ENCODE results near the gene DKK2.

DKK2 gene

DNA sequence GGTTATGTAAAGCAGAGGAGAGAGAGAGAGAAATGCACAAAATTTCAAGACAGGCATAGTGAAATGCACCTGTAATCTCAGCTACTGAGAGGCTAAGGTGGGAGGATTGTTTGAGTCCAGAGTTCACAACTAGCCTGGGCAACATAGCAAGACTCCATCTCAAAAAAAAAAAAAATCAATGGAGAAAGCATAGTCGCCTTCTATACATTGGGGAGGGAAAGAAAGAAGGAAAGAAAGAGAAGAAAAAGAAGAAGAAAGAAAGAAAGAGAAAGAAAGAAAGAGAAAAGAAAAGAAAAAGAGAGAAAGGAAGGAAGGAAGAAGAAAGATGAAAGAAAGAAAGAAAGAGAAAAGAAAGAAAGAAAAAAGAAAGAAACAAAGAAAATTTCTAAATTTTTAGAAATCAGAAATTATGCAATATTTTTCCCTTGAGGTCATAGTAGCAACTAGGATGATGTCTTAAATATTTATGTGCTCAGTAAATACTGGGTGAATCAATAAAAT is 53.4 kb downstream of the DKK2 start:
- Histone ChIP-seq H3K27me3 (ENCODE audit: insufficient read depth, low read depth) (no peaks in the 10 kb centered on the region), H3K36me3 (ENCODE audit: insufficient read depth) (no peaks in the 10 kb centered on the region), H3K4me3 (IDR thresholded peaks at IDR 0.05; ENCODE audit: insufficient read depth, low read depth, low read length) (no peak overlapping the region), H3K4me2 (no peak overlapping the region), H4K20me1 (ENCODE audit: insufficient read depth) (no peaks in the 10 kb centered on the region), H3K27ac (no peak overlapping the region), H3K79me2 (ENCODE audit: insufficient read depth, low read depth) (no peaks in the 10 kb centered on the region), H2AFZ (ENCODE audit: low read depth) (no peak overlapping the region), H3K4me1 (ENCODE audit: low read depth, poor library complexity, severe bottlenecking) (no peaks in the 10 kb centered on the region), H3K9ac (no peak overlapping the region)
- TF ChIP-seq, protein P1, sequence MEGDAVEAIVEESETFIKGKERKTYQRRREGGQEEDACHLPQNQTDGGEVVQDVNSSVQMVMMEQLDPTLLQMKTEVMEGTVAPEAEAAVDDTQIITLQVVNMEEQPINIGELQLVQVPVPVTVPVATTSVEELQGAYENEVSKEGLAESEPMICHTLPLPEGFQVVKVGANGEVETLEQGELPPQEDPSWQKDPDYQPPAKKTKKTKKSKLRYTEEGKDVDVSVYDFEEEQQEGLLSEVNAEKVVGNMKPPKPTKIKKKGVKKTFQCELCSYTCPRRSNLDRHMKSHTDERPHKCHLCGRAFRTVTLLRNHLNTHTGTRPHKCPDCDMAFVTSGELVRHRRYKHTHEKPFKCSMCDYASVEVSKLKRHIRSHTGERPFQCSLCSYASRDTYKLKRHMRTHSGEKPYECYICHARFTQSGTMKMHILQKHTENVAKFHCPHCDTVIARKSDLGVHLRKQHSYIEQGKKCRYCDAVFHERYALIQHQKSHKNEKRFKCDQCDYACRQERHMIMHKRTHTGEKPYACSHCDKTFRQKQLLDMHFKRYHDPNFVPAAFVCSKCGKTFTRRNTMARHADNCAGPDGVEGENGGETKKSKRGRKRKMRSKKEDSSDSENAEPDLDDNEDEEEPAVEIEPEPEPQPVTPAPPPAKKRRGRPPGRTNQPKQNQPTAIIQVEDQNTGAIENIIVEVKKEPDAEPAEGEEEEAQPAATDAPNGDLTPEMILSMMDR (conservative IDR thresholded peaks at IDR 0.05; ENCODE audit: low read depth, low read length), result no peak

DNA sequence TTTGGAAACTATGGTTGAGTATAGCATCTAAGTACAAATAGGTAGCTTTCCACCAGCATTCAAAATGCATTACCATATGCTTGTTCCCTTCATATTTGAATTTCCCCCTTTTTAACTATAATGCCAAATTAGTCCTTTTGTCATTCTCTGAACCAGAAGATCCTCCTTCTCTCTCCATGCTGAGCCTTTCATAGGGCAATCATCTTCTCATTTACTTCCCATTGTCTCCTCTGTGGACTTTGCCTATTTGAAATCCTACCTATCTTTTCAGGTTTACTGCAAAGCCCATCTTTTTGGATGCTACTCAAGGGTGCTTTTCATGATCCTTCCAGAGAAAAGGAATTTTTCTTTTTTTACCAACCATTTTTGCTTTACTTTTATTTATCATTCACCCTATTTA is 54.7 kb downstream of the DKK2 start:
- Histone ChIP-seq H3K27me3 (ENCODE audit: insufficient read depth, low read depth) (no peaks in the 10 kb centered on the region), H3K79me2 (ENCODE audit: insufficient read depth, low read depth) (no peaks in the 10 kb centered on the region), H4K20me1 (ENCODE audit: insufficient read depth) (no peaks in the 10 kb centered on the region), H3K9ac (no peak overlapping the region), H3K27ac (no peak overlapping the region), H3K4me3 (IDR thresholded peaks at IDR 0.05; ENCODE audit: insufficient read depth, low read depth, low read length) (no peak overlapping the region), H3K4me2 (no peak overlapping the region), H2AFZ (ENCODE audit: low read depth) (no peak overlapping the region), H3K36me3 (ENCODE audit: insufficient read depth) (no peaks in the 10 kb centered on the region), H3K4me1 (ENCODE audit: low read depth, poor library complexity, severe bottlenecking) (no peaks in the 10 kb centered on the region)
- TF ChIP-seq, protein P1 (conservative IDR thresholded peaks at IDR 0.05; ENCODE audit: low read depth, low read length), result no peak

DNA sequence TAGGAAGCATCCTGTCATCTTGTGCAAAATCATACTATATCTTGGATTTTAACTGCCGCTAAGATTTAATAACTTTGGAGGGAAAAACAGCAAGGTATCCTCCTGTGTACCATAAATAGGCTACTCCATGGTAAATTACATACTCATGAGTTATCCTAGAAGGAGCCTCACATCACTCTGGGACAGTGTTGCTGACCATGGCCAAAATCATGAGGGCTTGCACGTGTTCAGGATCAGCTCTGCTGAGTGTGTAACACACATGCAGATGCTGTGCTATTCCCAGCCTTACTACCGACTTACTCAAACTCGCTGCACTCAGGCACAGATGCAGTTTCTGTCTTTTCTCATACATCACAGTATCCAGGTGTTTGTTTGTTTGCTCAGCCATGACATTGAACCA is 56.6 kb downstream of the DKK2 start:
- no peak overlapping the region for H3K4me2 ChIP-seq
- no peak overlapping the region for H3K27ac ChIP-seq
- no peak overlapping the region for H3K4me3 ChIP-seq (IDR thresholded peaks at IDR 0.05; ENCODE audit: insufficient read depth, low read depth, low read length)
- H4K20me1 ChIP-seq (ENCODE audit: insufficient read depth), result no peaks in the 10 kb centered on the region
- TF ChIP-seq, protein P1 (conservative IDR thresholded peaks at IDR 0.05; ENCODE audit: low read depth, low read length), result no peak
- H3K27me3 ChIP-seq (ENCODE audit: insufficient read depth, low read depth), result no peaks in the 10 kb centered on the region
- H3K9ac ChIP-seq, result no peak overlapping the region
- no peaks in the 10 kb centered on the region for H3K79me2 ChIP-seq (ENCODE audit: insufficient read depth, low read depth)
- no peak overlapping the region for H2AFZ ChIP-seq (ENCODE audit: low read depth)
- H3K36me3 ChIP-seq (ENCODE audit: insufficient read depth), result no peaks in the 10 kb centered on the region
- H3K4me1 ChIP-seq (ENCODE audit: low read depth, poor library complexity, severe bottlenecking), result no peaks in the 10 kb centered on the region

DNA sequence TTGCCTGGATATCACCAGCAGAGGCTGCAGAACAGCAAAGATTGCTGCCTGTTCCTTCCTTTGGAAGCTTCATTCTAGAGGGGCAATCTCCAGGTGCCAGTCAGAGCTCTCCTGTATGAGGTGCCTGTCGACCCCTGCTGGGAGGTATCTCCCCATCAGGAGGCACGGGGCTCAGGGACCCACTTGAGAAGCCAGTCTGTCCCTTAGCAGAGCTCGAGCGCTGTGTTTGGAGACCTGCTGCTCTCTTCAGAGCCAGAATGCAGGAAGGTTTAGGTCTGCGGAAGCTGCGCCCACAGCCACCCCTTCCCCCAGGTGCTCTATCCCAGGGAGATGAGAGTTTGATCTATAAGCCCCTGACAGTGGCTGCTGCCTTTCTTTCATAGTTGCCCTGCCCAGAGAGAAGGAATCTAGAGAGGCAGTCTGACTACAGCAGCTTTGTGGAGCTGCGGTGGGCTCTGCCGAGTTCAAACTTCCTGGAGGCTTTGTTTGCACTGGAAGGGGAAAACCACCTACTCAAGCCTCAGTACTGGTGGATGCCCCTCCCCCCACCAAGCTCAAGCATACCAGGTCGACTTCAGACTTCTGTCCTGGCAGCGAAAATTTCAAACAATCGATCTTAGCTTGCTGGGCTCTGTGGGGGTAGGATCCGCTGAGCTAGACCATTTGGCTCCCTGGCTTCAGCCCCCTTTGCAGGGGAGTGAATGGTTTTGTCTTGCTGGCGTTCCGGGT is 57.9 kb downstream of the DKK2 start:
- Histone ChIP-seq H3K9ac (no peak overlapping the region), H2AFZ (ENCODE audit: low read depth) (no peak overlapping the region), H3K27me3 (ENCODE audit: insufficient read depth, low read depth) (no peaks in the 10 kb centered on the region), H4K20me1 (ENCODE audit: insufficient read depth) (no peaks in the 10 kb centered on the region), H3K4me1 (ENCODE audit: low read depth, poor library complexity, severe bottlenecking) (no peaks in the 10 kb centered on the region), H3K4me2 (no peak overlapping the region), H3K79me2 (ENCODE audit: insufficient read depth, low read depth) (no peaks in the 10 kb centered on the region), H3K27ac (no peak overlapping the region), H3K4me3 (IDR thresholded peaks at IDR 0.05; ENCODE audit: insufficient read depth, low read depth, low read length) (no peak overlapping the region), H3K36me3 (ENCODE audit: insufficient read depth) (no peaks in the 10 kb centered on the region)
- TF ChIP-seq, protein P1 (conservative IDR thresholded peaks at IDR 0.05; ENCODE audit: low read depth, low read length), result no peak
